Activated naive CD4-positive, alpha-beta T cell treated with anti-CD3 and anti-CD28 coated beads, Interleukin-2, amount 50 U/mL, for 72 hours (primary cell): ENCODE measurements around the gene TFEB. TPM values are rescaled to one million over a fixed set of nuclear protein-coding genes. Genes with fewer than 3 reads are reported as not detected.
A peak's percentile ranks its signal among the peaks of the same experiment; 100 is the strongest.

ENCODE experiments used
- ATAC-seq, 2 donors: fragments of 150-1000 bp; cut with Tn5 transposase; 2 replicates each; pipeline ENCODE4 v1.10.0; 2021; ENCODE audit warnings: mild to moderate bottlenecking in 2 of 2, moderate library complexity in 2 of 2
- DNase-seq, 2 donors: peaks; one replicate each; pipeline ENCODE4 v3.0.0; 2021 to 2022; ENCODE audit warnings: low spot score in 2 of 2
- H3K27ac Mint-ChIP-seq, 2 donors: one replicate each; pipeline ENCODE4 v1.8.0; 2022; ENCODE audit warnings: mild to moderate bottlenecking in 2 of 2, mixed read lengths in 2 of 2
- H3K36me3 Mint-ChIP-seq, 2 donors: one replicate each; pipeline ENCODE4 v1.8.0; 2022; ENCODE audit warnings: mixed read lengths in 2 of 2
- H3K9me3 Mint-ChIP-seq, 2 donors: one replicate each; pipeline ENCODE4 v1.8.0; 2022; ENCODE audit warnings: mixed read lengths in 2 of 2
- total RNA-seq, 2 donors: library from RNA; stranded (reverse); gene quantifications; one replicate each; pipeline ENCODE4 v1.2.3, GENCODE V29; 2022

Gene TFEB
- total RNA-seq, 2 donors from 2014 or later = 3.0 to 14.4 TPM

DNA sequence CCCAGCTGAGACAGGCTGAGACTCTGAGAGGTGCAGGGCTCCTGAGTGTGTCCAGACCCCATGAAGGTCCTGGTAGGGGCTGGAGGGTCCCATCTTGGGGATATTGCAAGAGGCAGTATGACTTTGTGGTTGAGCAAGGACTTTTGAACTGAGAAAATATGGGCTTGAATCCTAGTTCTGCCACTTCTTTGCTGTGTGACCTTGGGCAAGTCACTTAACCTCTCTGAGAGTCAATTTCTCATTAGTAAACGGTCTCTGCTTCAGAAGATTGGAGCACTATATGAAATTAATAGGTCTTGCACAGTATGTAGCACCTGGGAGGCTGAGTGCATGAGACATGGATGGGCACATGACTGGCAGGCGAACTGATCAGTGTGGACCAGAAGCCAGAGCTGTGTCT lies 42.7 kb downstream of the TFEB start:
- Mint-ChIP-seq H3K36me3 (no peaks in the 10 kb centered on the region), H3K9me3 (no peaks in the 10 kb centered on the region), H3K27ac (no peak overlapping the region)
- ATAC-seq (no peak), DNase-seq (no peak)

GRCh38 chr6:41692080-41692675 lies 43.2 kb downstream of the TFEB start:
- H3K36me3 Mint-ChIP-seq = no peaks in the 10 kb centered on the region
- DNase-seq (no peak), ATAC-seq (no peak)
- H3K9me3 Mint-ChIP-seq = no peaks in the 10 kb centered on the region
- H3K27ac Mint-ChIP-seq = no peak overlapping the region

- H3K27ac Mint-ChIP-seq = no peak overlapping the region
- no peak for DNase-seq
These were observed 43.9 kb downstream of the TFEB start for GRCh38 chr6:41691426-41692079.

DNA sequence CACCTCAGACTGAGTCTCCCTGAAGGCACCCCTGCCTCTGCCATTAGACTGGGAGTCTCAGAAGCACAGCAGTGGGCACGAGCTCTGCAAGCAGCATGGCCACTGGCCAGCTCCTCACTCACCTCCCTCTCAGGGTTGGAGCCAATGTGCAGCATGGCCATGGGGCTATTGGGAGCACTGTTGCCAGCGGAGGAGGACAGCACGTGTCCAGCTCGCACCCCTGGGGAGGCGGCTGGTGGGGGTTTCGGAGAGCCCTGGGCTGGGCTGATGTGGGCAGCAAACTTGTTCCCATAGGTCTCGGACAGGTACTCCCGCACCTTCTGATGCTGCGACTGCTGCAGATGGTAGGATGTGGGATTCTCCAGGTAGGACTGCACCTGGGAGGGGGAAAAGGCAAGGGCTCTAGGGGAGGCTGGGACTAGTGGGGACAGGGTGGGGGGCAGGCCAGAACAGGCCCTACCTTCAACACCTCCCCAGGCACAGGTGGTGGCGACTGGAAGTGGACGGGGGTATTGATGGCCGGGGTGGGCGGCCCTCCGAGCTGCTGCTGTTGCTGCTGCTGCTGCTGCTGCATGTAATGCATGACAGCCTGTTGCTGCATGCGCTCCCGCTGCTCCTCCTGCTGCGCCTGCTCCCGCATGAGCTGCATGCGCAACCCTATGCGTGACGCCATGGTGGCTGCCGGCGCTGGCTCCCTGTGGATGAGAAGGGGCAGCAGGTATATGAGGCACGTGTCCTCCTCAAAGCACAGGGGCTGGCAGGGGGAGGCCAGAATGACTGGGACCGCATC lies 44.7 kb downstream of the TFEB start:
- Mint-ChIP-seq H3K27ac (no peak overlapping the region), H3K9me3 (no peaks in the 10 kb centered on the region), H3K36me3 (no peaks in the 10 kb centered on the region)
- no peak for ATAC-seq
- DNase-seq = no peak

More at GRCh38 chr6:41691426-41692079, 43.9 kb downstream of the TFEB start:
- no peaks in the 10 kb centered on the region for H3K36me3 Mint-ChIP-seq
- no peaks in the 10 kb centered on the region for H3K9me3 Mint-ChIP-seq
- no peak for ATAC-seq

- DNase-seq = no peak
- peak overlapping the region in 1 of 2 donors; percentile 52 for H3K27ac Mint-ChIP-seq
- H3K9me3 Mint-ChIP-seq = no peaks in the 10 kb centered on the region
- no peak for ATAC-seq
- no peaks in the 10 kb centered on the region for H3K36me3 Mint-ChIP-seq
These were observed 46.0 kb downstream of the TFEB start for GRCh38 chr6:41689171-41690008.

- no peak for DNase-seq
- no peak for ATAC-seq
- Mint-ChIP-seq H3K36me3 (no peaks in the 10 kb centered on the region), H3K27ac (peak overlapping the region in 1 of 2 donors; percentile 94), H3K9me3 (no peaks in the 10 kb centered on the region)
These were observed 47.0 kb downstream of the TFEB start for GRCh38 chr6:41688256-41688965.

DNA sequence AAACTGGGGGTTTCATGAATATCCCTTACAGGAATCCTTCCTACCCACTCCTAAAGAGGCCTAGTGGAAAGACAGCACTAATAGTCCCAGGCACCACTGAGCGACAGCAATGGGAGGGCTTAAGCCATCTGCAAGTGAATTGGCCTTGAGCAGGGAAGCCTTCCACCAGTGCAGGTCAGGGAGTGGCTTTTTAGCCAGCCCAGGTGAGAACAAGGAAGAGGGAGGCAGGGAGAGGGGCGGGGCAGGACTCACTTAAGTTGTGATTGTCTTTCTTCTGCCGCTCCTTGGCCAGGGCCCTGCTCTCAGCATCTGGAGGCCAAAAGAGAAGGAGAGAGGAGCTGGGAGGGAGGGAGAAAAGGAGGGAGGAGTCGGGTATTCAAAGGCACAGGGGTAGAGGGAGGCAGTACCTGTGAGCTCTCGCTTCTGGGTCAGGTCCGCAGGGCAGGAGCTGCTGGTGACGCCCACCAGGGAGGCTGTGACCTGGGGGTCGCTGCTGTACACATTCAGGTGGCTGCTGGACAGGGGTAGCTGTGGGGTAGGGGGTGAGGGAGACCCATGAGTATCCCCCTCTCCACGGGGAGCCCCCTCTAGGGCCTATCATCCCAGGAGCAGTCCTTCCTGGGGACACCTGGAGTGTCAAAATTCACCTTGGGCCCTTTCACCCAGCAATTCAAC lies 47.8 kb downstream of the TFEB start:
- Mint-ChIP-seq H3K9me3 (no peaks in the 10 kb centered on the region), H3K36me3 (no peaks in the 10 kb centered on the region), H3K27ac (no peak overlapping the region)
- no peak for ATAC-seq
- DNase-seq = no peak

GRCh38 chr6:41685641-41686380 lies 49.6 kb downstream of the TFEB start:
- H3K36me3 Mint-ChIP-seq = no peaks in the 10 kb centered on the region
- no peaks in the 10 kb centered on the region for H3K9me3 Mint-ChIP-seq
- ATAC-seq = no peak
- H3K27ac Mint-ChIP-seq = no peak overlapping the region
- DNase-seq = no peak

GRCh38 chr6:41684311-41685180 lies 50.9 kb downstream of the TFEB start:
- ATAC-seq = no peak
- no peaks in the 10 kb centered on the region for H3K36me3 Mint-ChIP-seq
- no peaks in the 10 kb centered on the region for H3K9me3 Mint-ChIP-seq
- DNase-seq = no peak
- H3K27ac Mint-ChIP-seq = no peak overlapping the region

DNA sequence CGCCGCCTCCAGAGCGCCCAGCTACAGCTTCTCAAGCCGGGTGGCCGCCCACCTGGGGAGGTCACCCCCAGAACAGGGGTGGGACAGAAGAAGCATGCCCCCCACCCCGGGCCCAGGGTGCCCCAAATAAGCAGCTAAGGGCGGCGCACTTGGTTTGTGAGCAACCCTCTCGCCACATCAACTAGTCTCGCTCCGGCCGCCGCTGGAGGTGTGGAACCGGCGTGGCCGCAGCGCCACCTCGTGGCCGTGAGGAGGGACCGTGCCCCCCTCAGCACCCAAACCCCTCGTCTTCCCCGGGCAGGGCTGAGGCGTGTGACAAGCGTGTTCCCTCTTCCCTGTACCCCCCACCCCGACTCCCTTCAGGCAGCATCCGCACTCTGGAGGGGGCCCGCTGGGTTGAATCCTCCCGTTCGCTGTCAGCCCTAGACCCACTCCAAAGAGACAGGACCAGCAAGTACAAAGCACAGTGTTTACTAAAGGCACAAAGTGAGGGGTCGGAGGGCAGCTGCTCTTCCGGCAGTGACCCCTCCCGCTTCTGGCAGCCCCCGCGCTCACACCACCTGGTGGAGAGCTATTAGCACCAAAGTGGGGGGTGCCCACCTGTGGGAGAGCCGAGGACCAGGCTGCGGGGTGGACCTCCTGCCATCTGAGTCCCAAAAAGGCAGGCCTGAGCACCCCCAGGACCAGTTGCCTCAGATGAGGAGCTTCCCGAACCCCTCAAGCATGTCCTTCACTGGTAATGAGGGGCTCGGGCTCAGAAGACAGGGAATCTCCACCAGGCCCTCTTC lies 51.7 kb downstream of the TFEB start:
- no peaks in the 10 kb centered on the region for H3K36me3 Mint-ChIP-seq
- peak overlapping the region; percentile 82 to 86 for H3K27ac Mint-ChIP-seq
- no peaks in the 10 kb centered on the region for H3K9me3 Mint-ChIP-seq
- DNase-seq = peak; percentile 82 to 86
- peak; percentile 91 to 92 for ATAC-seq

DNA sequence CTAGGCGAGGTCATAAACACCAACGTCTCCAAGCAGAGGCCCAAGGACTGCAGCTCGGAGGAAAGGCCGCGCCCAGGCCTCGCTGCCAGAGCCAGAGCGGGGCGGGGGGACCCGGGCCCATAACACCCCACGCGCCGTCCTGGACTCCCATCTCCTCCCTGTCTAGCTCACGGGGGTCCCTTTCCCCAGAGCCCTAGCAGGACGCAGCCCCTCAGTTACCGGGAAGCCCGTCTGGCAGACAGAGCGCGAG lies 52.2 kb downstream of the TFEB start:
- Mint-ChIP-seq H3K9me3 (no peaks in the 10 kb centered on the region), H3K36me3 (no peaks in the 10 kb centered on the region), H3K27ac (peak overlapping the region; percentile 82 to 86)
- ATAC-seq (peak; percentile 18 to 31), DNase-seq (no peak)

DNA sequence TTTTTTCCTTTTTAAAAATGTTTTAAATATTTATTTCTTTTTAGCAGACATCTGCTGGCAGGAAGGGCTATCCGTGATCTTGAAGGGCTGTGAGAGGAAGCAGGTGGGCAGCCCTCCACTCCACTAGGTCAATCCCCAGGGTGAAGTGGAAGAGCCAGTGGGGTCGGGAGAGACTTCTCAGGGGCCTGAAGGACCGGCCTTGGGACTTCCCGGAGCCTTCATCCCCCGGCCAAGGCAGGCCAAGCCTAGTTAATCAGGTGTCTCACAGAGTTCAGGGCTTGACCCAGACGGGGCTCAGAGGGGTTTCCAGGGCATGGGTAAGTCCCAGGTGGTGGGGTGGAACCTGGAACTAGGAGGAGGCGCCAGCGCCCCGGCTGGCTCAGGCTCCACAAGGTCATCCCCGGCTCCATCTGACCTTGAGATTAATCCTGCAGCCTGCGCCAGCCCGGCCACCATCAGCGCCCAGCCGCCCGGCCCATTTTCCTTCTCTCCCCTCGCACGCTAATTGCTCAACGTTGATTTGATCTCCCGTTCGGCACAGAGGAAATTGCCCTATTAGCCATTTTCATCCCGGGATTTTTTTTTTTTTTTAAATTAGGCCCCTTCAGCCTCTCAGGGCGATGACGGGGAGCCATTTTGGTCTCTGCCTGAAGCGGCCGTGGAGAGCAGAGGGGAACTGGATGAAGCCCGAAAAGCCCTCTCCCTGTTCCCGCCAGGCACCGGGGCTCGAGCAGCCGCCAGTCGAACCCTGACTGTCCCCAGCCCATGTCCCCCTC lies 52.7 kb downstream of the TFEB start:
- peak in 1 of 2 donors; percentile 15 for DNase-seq
- ATAC-seq = peak; percentile 4 to 8
- Mint-ChIP-seq H3K36me3 (no peaks in the 10 kb centered on the region), H3K9me3 (no peaks in the 10 kb centered on the region), H3K27ac (peak overlapping the region in 1 of 2 donors; percentile 86)

DNA sequence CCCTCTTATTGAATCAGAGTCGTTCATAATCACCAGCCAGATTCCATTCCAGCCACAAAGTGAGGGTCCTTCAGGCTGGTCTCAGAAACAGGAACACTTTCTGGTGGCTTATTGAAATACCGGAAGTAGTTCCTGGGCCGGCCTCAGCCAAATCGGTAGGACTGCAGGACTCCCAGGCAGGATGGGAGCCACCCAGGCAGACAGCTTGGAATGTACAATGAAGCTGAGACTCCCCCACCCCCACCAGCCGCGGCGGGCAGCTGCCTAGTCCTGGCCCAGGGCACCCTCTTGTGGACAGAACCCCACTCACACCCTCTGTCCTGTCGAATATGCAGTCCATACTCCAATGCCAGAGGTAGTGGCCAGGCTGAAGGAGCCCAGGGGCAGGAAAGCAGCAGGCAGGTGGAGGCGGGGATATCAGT lies 53.3 kb downstream of the TFEB start:
- no peaks in the 10 kb centered on the region for H3K36me3 Mint-ChIP-seq
- DNase-seq (peak; percentile 70 to 78), ATAC-seq (peak; percentile 77 to 82)
- no peak overlapping the region for H3K27ac Mint-ChIP-seq
- no peaks in the 10 kb centered on the region for H3K9me3 Mint-ChIP-seq
